Endodermal cell (in vitro differentiated cells): Measurements from ENCODE around the gene CDHR1. TPM values are rescaled to one million over a fixed set of nuclear protein-coding genes. Genes with fewer than 3 reads are reported as not detected.
A peak's percentile ranks its signal among the peaks of the same experiment; 100 is the strongest.

Experiments
- DNase-seq: peaks from one replicate; pipeline ENCODE4 v3.0.0-alpha.2; 2017
- H3K27ac ChIP-seq: 2 replicates; pipeline ENCODE4 v1.5.1; 2013; ENCODE audit warnings: mild to moderate bottlenecking, low read depth, low read length, moderate library complexity
- H3K27me3 ChIP-seq: 2 replicates; pipeline ENCODE4 v1.6.1; 2013; ENCODE audit warnings: mild to moderate bottlenecking, low read length, moderate library complexity; ENCODE audit not compliant: insufficient read depth, control insufficient read depth, poor library complexity, severe bottlenecking
- H3K36me3 ChIP-seq: 2 replicates; pipeline ENCODE4 v1.7.0; 2013; ENCODE audit warnings: mild to moderate bottlenecking, low read length, moderate library complexity; ENCODE audit not compliant: control insufficient read depth, insufficient read depth
- H3K4me1 ChIP-seq: one replicate; pipeline ENCODE4 v1.7.0; 2013; ENCODE audit warnings: low read length; ENCODE audit not compliant: control insufficient read depth, insufficient read depth
- H3K4me3 ChIP-seq: 2 replicates; pipeline ENCODE4 v1.5.1; 2013; ENCODE audit warnings: mild to moderate bottlenecking, low read length, moderate library complexity
- H3K9ac ChIP-seq: 2 replicates; pipeline ENCODE4 v1.6.1; 2013; ENCODE audit warnings: mild to moderate bottlenecking, low read length, moderate library complexity; ENCODE audit not compliant: poor library complexity, severe bottlenecking; ENCODE audit errors: extremely low read depth
- H3K9me3 ChIP-seq: 2 replicates; pipeline ENCODE4 v1.6.1; 2013; ENCODE audit warnings: mild to moderate bottlenecking, low read length, moderate library complexity; ENCODE audit not compliant: control insufficient read depth
- H3K27ac Mint-ChIP-seq: 2 replicates; pipeline ENCODE4 v1.8.0; 2020; ENCODE audit warnings: mixed read lengths
- H3K27me3 Mint-ChIP-seq: 2 replicates; pipeline ENCODE4 v1.8.0; 2021; ENCODE audit warnings: mild to moderate bottlenecking, mixed read lengths; ENCODE audit not compliant: insufficient read depth
- H3K36me3 Mint-ChIP-seq: 2 replicates; pipeline ENCODE4 v1.8.0; 2020; ENCODE audit warnings: low read depth, mixed read lengths
- H3K4me1 Mint-ChIP-seq: 2 replicates; pipeline ENCODE4 v1.8.0; 2020; ENCODE audit warnings: mixed read lengths
- H3K4me3 Mint-ChIP-seq: 2 replicates; pipeline ENCODE4 v1.8.0; 2020; ENCODE audit warnings: mild to moderate bottlenecking, moderate library complexity, mixed read lengths
- H3K9me3 Mint-ChIP-seq: 2 replicates; pipeline ENCODE4 v1.8.0; 2020; ENCODE audit warnings: mild to moderate bottlenecking, mixed read lengths
- WGBS, 2 experiments: methylation state at CpG; one replicate each; pipeline versions ENCODE4 v1.1.5 to v1.1.7; 2013; ENCODE audit warnings: missing lambda C conversion rate in 2 of 2, mixed read lengths in 1 of 2; ENCODE audit not compliant: insufficient coverage in 1 of 2, insufficient read length in 1 of 2; 5-methylcytosine and 5-hydroxymethylcytosine counted together
- total RNA-seq, 2 donors: library from RNA; stranded (reverse); fragmentation: NEBNext Ultra II Directional in 1 of 2; extraction: Animal tissue kit (Norgen Biotek cat#: 25700) in 1 of 2; gene quantifications; 2 replicates in 1 of 2; 3 replicates in 1 of 2; pipeline ENCODE4 v1.2.1, GENCODE V29; 2021
- TF ChIP-seq, protein P1 (sequence below): fragments of 200-600 bp; sonication (generic); conservative IDR thresholded peaks from 2 replicates; pipeline ENCODE4 v1.5.0; 2021; ENCODE audit warnings: antibody characterized with exemption, mild to moderate bottlenecking

Gene CDHR1
- total RNA-seq, 2 donors from 2014 or later: 0.77 to 4.1 TPM

DNA sequence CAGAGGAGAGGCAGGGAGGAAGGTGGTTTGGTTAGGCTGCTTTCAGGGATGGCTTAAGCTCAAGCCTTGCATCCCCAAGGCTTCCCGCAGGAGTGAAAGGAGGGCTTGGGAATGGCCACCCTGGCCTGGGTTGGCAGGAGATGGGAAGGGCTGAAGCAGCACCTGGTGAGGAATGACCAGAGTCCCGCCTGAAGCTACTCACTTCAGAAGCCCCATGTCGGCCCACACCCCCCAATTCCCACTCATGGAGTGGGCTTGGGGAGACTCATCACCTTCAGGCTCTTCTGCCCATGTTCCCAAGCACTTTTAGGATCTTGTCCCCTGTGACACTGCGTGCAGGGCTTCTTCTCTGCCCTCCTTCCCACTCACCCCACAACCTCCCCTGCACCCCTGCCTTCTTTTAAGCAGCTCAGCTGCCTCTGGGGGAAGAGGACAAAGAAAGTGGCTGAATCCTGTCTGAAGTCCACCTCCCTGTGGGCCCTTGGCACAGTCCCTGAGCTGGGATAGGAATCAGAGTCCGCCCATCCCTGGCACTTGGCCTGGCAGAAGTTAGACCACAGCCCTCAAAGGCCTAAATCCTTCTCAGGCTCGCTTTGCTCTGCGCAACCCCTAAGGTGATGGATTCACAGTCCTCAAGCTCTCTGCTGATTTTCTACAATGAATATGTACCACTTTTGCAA is 67.0 kb downstream of the CDHR1 start:
- DNase-seq: peak; percentile 34
- TF ChIP-seq, protein P1, sequence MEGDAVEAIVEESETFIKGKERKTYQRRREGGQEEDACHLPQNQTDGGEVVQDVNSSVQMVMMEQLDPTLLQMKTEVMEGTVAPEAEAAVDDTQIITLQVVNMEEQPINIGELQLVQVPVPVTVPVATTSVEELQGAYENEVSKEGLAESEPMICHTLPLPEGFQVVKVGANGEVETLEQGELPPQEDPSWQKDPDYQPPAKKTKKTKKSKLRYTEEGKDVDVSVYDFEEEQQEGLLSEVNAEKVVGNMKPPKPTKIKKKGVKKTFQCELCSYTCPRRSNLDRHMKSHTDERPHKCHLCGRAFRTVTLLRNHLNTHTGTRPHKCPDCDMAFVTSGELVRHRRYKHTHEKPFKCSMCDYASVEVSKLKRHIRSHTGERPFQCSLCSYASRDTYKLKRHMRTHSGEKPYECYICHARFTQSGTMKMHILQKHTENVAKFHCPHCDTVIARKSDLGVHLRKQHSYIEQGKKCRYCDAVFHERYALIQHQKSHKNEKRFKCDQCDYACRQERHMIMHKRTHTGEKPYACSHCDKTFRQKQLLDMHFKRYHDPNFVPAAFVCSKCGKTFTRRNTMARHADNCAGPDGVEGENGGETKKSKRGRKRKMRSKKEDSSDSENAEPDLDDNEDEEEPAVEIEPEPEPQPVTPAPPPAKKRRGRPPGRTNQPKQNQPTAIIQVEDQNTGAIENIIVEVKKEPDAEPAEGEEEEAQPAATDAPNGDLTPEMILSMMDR: no peak
- peaks cover 27% of the 10 kb centered on the region for H3K27me3 Mint-ChIP-seq
- no peak overlapping the region for H3K9ac ChIP-seq
- no peak overlapping the region for H3K4me3 Mint-ChIP-seq
- no peak overlapping the region for H3K4me3 ChIP-seq
- 87 to 90% methylated on average over 5 to 7 of the region's 7 CpGs for WGBS, 2 experiments
- H3K36me3 ChIP-seq: no peaks in the 10 kb centered on the region
- H3K4me1 Mint-ChIP-seq: peaks cover 11% of the 10 kb centered on the region
- no peaks in the 10 kb centered on the region for H3K9me3 ChIP-seq
- no peak overlapping the region for H3K27ac ChIP-seq
- H3K4me1 ChIP-seq: no peaks in the 10 kb centered on the region
- H3K27me3 ChIP-seq: no peaks in the 10 kb centered on the region
- no peak overlapping the region for H3K27ac Mint-ChIP-seq
- no peaks in the 10 kb centered on the region for H3K9me3 Mint-ChIP-seq
- no peaks in the 10 kb centered on the region for H3K36me3 Mint-ChIP-seq

DNA sequence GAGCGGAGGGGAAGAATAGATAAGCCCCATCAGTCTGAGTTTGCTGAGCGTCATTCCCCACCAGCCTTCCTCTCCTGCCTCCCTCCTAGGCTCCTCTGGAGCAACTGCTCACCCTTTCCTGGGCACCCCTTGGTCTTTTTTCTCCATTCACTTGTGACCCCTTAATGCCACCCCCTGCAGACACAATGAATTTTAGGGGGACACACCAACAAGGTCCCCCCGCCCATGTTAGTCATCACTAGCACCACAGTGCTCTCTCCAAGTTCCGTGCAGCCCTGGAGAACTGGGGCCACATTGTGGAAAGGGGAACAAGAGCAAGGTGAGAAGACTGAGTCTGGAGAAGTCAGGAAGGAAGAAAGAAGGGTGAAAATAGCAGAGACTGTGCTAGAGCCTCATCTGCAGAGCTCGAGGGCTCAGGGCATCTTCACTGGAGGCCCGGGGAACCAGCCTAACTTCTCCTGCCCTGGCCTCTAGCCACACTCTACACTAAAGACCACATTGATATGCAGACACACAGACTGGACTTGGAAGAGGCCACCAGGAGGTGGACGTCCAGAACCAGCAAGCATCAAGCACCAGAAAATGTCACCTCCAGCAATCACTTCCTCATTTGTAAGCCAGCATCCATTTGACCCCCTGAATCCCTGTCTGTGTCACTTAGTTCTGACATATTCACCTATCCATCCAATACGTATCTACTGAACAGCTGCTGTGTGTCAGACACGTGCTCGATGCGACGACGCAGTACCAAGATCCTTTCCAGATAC is 68.0 kb downstream of the CDHR1 start:
- no peak overlapping the region for H3K4me3 Mint-ChIP-seq
- WGBS, 2 experiments: 89 to 96% methylated on average over 10 to 13 of the region's 13 CpGs
- no peaks in the 10 kb centered on the region for H3K9me3 Mint-ChIP-seq
- H3K27ac Mint-ChIP-seq: no peak overlapping the region
- TF ChIP-seq, protein P1: no peak
- Histone ChIP-seq H3K36me3 (no peaks in the 10 kb centered on the region), H3K4me3 (no peak overlapping the region), H3K9me3 (no peaks in the 10 kb centered on the region), H3K27ac (no peak overlapping the region), H3K9ac (no peak overlapping the region), H3K27me3 (no peaks in the 10 kb centered on the region), H3K4me1 (no peaks in the 10 kb centered on the region)
- peak; percentile 22 for DNase-seq
- H3K4me1 Mint-ChIP-seq: peaks cover 12% of the 10 kb centered on the region
- H3K27me3 Mint-ChIP-seq: peaks cover 18% of the 10 kb centered on the region
- H3K36me3 Mint-ChIP-seq: no peaks in the 10 kb centered on the region

DNA sequence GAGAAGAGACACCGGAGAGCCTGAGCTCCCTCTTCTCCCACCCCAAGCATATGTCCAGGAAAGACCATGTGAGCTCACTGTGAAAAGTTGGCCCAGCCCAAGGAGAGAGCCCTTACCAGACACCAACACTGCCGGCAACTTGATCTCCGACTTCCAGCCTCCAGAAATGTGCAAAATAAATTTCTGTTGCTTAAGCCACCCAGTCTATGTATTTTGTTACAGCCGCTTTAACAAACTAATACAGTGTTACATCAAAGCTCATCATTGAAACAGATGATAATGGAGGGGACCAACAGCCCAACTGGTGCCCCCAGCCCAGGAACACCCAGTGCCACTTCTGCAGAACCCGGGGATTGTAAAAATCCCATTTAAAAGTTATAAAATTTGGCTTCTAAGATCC is 69.4 kb downstream of the CDHR1 start:
- no peaks in the 10 kb centered on the region for H3K9me3 Mint-ChIP-seq
- 83 to 94% methylated on average over 1 to 5 of the region's 5 CpGs for WGBS, 2 experiments
- TF ChIP-seq, protein P1: no peak
- Histone ChIP-seq H3K36me3 (no peaks in the 10 kb centered on the region), H3K9me3 (no peaks in the 10 kb centered on the region), H3K9ac (no peak overlapping the region), H3K27ac (no peak overlapping the region), H3K27me3 (no peaks in the 10 kb centered on the region), H3K4me1 (no peaks in the 10 kb centered on the region), H3K4me3 (no peak overlapping the region)
- H3K4me1 Mint-ChIP-seq: peaks cover 21% of the 10 kb centered on the region
- H3K4me3 Mint-ChIP-seq: no peak overlapping the region
- H3K27ac Mint-ChIP-seq: no peak overlapping the region
- peaks cover 18% of the 10 kb centered on the region for H3K27me3 Mint-ChIP-seq
- DNase-seq: peak; percentile 11
- H3K36me3 Mint-ChIP-seq: no peaks in the 10 kb centered on the region
